Endothelial cell of hepatic sinusoid (primary cell): ENCODE results near the gene SPRR1B.
"Not testable (repeated sequence)": the region's sequence is repeated elsewhere in the genome, so short reads cannot be mapped to it uniquely, and the experiment has no call there.

Source experiments
- in situ Hi-C: cut with HindIII; loops from 2 replicates; pipeline ENCODE4 v1.10.0; 2017; ENCODE audit warnings: low sequenced_read_pairs

The SPRR1B gene

DNA sequence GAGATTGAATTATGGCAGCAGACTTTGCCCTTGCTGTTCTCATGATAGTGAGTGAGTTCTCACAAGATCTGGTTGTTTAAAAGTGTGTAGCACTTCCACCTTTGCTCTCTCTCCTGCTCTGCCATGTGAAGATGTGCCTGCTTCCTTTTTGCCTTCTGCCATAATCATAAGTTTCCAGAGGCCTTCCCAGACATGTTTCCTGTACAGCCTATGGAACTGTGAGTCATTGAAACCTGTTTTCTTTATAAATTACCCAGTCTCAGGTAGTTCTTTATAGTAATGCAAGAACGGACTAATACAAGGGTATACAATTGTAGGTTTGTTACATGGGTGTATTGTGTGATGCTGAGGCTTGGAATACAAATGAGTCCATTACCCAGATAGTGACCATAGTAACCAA, 4.2 kb downstream of the SPRR1B start:
- in situ Hi-C loops: no loop called here

DNA sequence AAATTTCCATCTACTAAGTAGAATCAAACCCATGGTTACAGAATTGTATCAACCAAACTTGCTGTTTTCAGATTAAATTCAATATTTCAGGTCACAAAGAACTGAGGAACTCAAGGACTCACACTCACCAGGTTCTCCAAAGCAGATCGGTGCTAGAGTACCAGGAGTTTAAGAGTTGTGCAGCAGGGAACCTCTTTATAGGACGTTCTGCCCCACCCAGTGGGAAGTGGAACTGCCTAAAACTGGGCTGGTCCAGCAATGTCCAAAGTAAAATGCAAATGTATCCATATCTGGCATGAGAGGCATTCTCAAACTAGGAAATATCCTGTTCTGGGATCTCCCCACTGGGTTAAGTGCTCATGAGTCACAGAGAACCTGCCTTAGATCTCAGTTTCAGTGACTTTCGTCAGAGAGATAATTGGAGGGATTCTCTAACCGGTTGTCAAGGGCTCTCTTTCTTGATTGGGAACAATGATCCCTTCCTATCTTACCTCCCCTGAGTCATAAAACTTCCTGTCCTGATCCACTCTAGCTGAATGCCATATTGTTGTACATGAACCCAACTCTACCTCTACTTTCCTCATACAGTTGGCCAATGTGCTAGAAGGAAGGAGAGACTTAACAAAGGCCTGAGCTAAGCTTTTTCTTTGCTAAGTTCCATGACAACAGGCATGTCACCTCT, 10.1 kb downstream of the SPRR1B start, which contains the start of gene SPRR2D:
Gene SPRR2D, minus strand, starts transcription at position 171 of the 682 bp plus-strand sequence. CDS start 774 bp downstream, outside the sequence.
- in situ Hi-C loops: no loop called here

DNA sequence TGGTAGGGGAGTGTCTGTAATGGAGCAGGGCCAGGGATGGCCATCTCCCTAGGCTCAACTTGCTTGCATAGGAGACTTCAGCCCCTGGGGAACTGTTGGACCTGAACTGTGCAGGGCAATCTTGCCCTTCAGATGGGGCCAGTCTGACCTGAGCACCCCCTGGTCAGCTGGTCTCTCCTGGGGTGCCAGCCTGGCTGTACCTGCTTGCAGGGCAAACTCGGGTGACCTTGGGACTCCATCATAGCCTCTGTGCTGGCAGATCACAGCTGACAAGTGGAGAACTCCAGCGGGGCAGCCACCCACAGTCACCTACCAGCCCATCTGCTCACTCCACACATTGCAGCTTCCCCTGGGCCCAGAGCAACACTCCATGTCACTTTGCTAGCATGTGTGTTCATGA, 18.2 kb downstream of the SPRR1B start:
- in situ Hi-C loops: no loop called here

- in situ Hi-C loops: not testable (repeated sequence)
Measured at GRCh38 chr1:153056111-153056510, 25.1 kb downstream of the SPRR1B start.

- in situ Hi-C loops: no loop called here
Measured at GRCh38 chr1:153057375-153057774, 26.4 kb downstream of the SPRR1B start, which contains the start of gene SPRR2A. Gene SPRR2A, minus strand, starts transcription at chr1:153057512. Its CDS starts 777 bp downstream, at chr1:153056735.

GRCh38 chr1:153058154-153058553, 27.2 kb downstream of the SPRR1B start:
- in situ Hi-C loops: no loop called here

DNA sequence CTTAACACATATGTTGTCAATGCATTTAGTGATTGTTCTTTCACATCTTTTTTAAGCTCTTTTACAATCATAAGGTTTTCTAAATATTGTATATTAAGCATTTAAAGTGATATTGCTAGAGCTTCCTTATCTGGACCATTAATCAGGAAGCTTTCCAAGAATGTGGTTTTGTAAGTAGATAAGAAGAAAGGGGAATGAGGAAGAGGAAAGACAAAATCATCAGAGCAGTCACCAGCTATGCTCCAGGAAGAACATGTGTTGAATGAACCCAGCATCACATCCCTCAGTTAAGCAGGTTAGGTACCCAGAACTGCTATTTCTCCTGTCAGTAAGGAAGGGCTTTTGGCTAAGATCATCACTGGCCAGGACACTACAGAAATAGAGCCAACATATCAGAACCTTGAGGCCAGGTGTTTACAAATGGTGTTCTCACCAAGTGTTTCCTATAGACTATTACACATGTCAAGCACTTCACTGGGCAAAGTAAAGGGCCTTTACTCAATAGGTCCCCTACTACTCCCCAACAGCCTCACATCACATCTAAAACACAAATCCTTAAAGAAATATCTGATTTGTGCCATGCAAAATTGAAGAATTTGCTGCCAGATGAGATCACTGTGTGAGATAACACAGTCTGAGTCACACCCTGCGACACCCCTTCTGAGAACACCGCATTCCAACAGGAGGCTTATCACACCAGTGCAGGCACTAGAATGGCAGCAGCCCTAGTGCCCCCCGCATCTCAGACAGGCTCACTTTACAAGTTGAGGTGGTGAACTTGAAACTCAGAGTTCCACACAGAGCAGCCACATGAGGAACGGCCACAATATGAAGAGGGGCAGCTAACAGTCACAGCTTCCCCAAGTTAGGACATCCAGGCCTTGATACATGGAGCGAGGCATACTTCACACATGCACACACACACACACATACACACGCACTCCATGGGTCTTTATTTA, 28.1 kb downstream of the SPRR1B start:
- in situ Hi-C loops: no loop called here

DNA sequence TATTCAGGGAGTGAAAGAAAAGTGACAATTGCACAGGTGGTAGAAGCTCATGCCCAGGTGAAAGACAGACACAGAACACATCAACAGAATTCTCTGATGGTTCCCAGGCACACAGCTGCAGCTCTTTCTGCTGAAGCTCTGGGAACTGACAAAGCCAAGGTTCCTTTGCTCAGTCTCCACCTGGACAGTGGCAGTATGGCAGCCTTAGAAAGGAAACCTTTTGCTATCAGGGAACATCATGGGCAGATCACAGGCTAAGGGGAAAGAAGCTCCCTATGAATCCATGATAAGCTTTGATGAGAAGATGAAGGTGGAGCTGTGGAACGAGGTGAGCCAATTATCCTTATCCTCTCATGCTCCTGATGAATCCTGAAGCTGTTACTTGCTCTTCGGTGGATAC, 39.2 kb downstream of the SPRR1B start:
- in situ Hi-C loops: no loop called here

DNA sequence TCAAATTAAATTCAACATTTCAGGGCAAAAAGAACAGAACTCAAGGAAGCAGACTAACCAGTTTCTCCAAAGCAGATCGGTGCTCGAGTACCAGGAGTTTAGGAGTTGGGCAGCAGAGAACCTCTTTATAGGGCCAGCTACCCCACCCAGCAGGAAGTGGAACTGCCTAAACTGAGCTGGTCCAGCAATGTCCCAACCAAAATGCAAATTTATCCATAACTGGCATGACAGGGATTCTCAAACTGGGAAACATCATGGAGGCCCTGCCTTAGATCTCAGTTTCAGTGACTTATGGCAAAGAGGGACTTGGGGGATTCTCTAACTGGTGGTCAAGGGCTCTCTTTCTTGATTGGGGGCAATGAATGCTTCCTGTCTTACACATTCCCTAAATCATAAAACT, 40.5 kb downstream of the SPRR1B start, which contains the start of gene SPRR2B:
Gene SPRR2B, minus strand, starts transcription at position 101 of the 400 bp plus-strand sequence. CDS start 772 bp downstream, outside the sequence.
- in situ Hi-C loops: no loop called here

DNA sequence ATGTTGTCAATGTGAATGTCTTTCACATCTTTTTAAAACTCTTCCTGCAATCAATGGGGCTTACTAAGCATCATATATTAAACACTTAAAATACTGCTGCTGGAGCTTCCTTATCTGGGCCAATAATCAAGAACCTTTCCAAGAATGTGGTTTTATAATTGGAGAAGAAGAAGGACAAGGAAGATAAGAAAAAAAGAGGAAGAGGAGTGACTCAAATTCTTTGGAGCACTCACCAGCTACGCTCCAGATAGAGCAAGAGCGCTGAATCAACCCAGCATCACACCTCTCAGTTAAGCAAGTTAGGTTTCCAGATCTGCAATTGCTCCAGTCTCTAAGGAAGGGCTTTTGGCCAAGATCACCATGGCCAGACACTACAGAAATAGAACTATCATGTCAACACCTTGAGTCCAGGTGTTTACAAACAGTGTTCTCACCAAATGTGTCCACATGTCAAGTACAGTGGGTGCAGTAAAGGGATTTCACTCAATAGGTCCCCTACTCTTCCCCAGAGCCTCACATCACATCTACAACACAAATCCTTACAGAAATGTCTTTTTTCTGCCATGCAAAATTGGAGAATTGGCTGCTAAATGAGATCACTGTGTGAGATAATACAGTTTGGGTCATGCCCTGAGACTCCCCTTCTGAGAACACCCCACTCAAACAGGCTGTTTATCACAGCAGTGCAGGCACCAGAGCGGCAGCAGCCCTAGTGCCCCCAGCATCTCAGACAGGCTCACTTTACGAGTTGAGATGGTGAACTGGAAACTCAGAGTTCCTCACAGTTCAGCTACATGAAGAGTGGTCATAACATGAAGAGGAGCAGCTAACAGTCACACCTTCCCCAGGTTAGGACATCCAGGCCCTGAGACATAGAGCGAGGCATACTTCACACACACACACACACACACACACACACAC, 42.1 kb downstream of the SPRR1B start:
- in situ Hi-C loops: no loop called here

- in situ Hi-C loops: no loop called here
Measured at GRCh38 chr1:153081736-153082135, 50.7 kb downstream of the SPRR1B start.
